Cardiac septum (tissue), 1 donor: ENCODE data around the gene CNEP1R1. TPM values are rescaled to one million over a fixed set of nuclear protein-coding genes. Genes with fewer than 3 reads are reported as not detected.

Experiments
- DNase-seq: peaks from one replicate; pipeline ENCODE4 v3.0.0-alpha.2; 2020; ENCODE audit warnings: low spot score
- intact Hi-C: fragments of 100-400 bp; cut with DNase I; formaldehyde crosslinking; loops from one replicate; pipeline ENCODE4 v1.14.0; 2022
- total RNA-seq: library from RNA; stranded (reverse); fragmentation: NEBNext Ultra II Directional; extraction: Animal tissue kit (Norgen Biotek cat#: 25700); gene quantifications from one replicate; pipeline ENCODE4 v1.2.1, GENCODE V29; 2021
- donor health status: DM: no; HTN: no; CAD: no.

Gene CNEP1R1
- total RNA-seq, 1 donor from 2014 or later: 17.9 TPM

- DNase-seq: no peak
- intact Hi-C loops: no loop called here
Measured at GRCh38 chr16:50056226-50056625, 31.2 kb downstream of the CNEP1R1 start.

GRCh38 chr16:50058091-50058771 lies 33.2 kb downstream of the CNEP1R1 start:
- no peak for DNase-seq
- intact Hi-C loops: no loop called here

GRCh38 chr16:50059111-50059510 lies 34.1 kb downstream of the CNEP1R1 start:
- DNase-seq: no peak
- intact Hi-C loops: no loop called here

GRCh38 chr16:50059669-50060068 lies 34.6 kb downstream of the CNEP1R1 start:
- intact Hi-C loops: no loop called here
- DNase-seq: no peak

GRCh38 chr16:50061326-50061725 lies 36.3 kb downstream of the CNEP1R1 start:
- intact Hi-C loops: no loop called here
- DNase-seq: no peak

- no peak for DNase-seq
- intact Hi-C loops: no loop called here
Measured at GRCh38 chr16:50065241-50065623, 40.2 kb downstream of the CNEP1R1 start.

- intact Hi-C loops: loop anchor here (2.0 kb wide), 3 partner anchors 41 to 145 kb away; partner anchors contain the start of gene CNEP1R1
- DNase-seq: peak; percentile 98
Measured at GRCh38 chr16:50065624-50066481, 40.8 kb downstream of the CNEP1R1 start, which contains the start of gene HEATR3. HEATR3 (plus strand) TSS chr16:50065970; CDS start chr16:50066132, 162 bp downstream.

GRCh38 chr16:50066482-50067289 lies 41.7 kb downstream of the CNEP1R1 start:
- DNase-seq: no peak

GRCh38 chr16:50067290-50067853 lies 42.3 kb downstream of the CNEP1R1 start:
- intact Hi-C loops: loop anchor here (2.0 kb wide), 3 partner anchors 43 to 143 kb away; partner anchors contain the start of gene CNEP1R1
- DNase-seq: no peak

More at GRCh38 chr16:50066482-50067289, 41.7 kb downstream of the CNEP1R1 start:
- intact Hi-C loops: loop anchor here (2.0 kb wide), 3 partner anchors 42 to 144 kb away; partner anchors contain the start of gene CNEP1R1

GRCh38 chr16:50068550-50068949 lies 43.5 kb downstream of the CNEP1R1 start:
- DNase-seq: no peak
- intact Hi-C loops: no loop called here

GRCh38 chr16:50069060-50069459 lies 44.0 kb downstream of the CNEP1R1 start:
- DNase-seq: no peak
- intact Hi-C loops: no loop called here

- DNase-seq: no peak
- intact Hi-C loops: no loop called here
Measured at GRCh38 chr16:50071075-50071671, 46.1 kb downstream of the CNEP1R1 start.

- no peak for DNase-seq
- intact Hi-C loops: no loop called here
Measured at GRCh38 chr16:50072730-50073129, 47.7 kb downstream of the CNEP1R1 start.

GRCh38 chr16:50079397-50080140 lies 54.5 kb downstream of the CNEP1R1 start:
- intact Hi-C loops: no loop called here
- no peak for DNase-seq

GRCh38 chr16:50081428-50082018 lies 56.5 kb downstream of the CNEP1R1 start:
- intact Hi-C loops: no loop called here
- DNase-seq: no peak

GRCh38 chr16:50083996-50084395 lies 59.0 kb downstream of the CNEP1R1 start:
- intact Hi-C loops: no loop called here
- DNase-seq: no peak

- intact Hi-C loops: no loop called here
- DNase-seq: no peak
Measured at GRCh38 chr16:50086176-50086575, 61.2 kb downstream of the CNEP1R1 start.
